Left renal pelvis (tissue), 4 donors: ENCODE measurements around the gene AXIN1. TPM values are rescaled to one million over a fixed set of nuclear protein-coding genes. Genes with fewer than 3 reads are reported as not detected.
"Not testable (repeated sequence)": the region's sequence is repeated elsewhere in the genome, so short reads cannot be mapped to it uniquely, and the experiment has no call there.

Experiments
- DNase-seq, 4 donors: peaks; one replicate each; pipeline ENCODE4 v3.0.0-alpha.2; 2013; ENCODE audit warnings: low read depth in 4 of 4, low spot score in 3 of 4
- polyA plus RNA-seq, 4 donors: library from polyadenylated mRNA; unstranded; fragments of 120-200 nt; gene quantifications; one replicate each; pipeline ENCODE4 v1.2.1, GENCODE V29; 2013; ENCODE audit not compliant: insufficient read length in 4 of 4

The AXIN1 gene, protein sequence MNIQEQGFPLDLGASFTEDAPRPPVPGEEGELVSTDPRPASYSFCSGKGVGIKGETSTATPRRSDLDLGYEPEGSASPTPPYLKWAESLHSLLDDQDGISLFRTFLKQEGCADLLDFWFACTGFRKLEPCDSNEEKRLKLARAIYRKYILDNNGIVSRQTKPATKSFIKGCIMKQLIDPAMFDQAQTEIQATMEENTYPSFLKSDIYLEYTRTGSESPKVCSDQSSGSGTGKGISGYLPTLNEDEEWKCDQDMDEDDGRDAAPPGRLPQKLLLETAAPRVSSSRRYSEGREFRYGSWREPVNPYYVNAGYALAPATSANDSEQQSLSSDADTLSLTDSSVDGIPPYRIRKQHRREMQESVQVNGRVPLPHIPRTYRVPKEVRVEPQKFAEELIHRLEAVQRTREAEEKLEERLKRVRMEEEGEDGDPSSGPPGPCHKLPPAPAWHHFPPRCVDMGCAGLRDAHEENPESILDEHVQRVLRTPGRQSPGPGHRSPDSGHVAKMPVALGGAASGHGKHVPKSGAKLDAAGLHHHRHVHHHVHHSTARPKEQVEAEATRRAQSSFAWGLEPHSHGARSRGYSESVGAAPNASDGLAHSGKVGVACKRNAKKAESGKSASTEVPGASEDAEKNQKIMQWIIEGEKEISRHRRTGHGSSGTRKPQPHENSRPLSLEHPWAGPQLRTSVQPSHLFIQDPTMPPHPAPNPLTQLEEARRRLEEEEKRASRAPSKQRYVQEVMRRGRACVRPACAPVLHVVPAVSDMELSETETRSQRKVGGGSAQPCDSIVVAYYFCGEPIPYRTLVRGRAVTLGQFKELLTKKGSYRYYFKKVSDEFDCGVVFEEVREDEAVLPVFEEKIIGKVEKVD
- polyA plus RNA-seq = 10 to 100 TPM; 14.9 to 22.8 (median 15.8) TPM

DNA sequence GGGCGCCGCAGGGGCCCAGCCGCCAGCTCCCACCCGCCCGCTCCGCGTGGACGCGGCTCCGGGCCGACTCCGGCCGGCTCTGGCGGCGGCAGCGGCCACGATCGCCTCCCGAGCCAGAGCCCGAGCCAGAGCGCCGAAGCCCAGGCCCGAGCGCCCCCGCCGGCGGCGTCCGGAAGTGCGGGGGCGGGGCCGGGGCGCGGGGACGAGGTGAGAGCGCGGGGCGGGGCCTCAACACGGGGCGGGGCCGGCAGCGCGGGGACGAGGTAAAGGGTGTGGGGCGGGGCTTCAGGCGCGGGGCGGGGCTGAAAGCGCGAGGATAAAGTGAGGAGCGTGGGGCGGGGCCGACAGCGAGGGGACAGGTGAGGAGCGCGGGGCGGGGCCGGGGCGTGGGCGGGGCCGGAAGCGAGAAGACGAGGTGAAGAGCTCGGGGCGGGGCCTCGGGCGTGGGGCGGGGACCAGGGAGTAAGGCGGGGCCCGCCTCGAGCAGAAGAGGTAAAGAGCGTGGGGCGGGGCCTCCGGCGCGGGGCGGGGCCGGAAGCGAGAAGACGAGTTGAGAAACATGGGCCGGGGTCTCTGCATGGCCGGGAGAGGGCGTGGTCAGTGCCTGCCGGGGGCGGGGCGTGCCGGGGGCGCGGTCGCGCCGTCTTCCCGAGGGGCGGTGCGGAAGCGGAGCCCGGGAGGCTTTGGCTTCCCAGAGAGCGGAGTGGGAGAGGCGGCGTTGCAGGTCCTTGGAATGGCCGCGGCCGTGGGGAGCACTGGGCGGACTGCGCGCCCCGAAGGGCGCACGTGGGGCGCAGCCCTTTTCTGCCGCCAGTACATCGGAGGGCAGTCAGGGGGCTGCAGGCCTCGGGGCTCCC is at the start of gene AXIN1:
AXIN1 (minus strand) TSS at position 177 of the 857 bp plus-strand sequence. CDS start 5,698 bp downstream, outside the sequence.
- peak; percentile 76 to 93 (median 90) for DNase-seq

DNA sequence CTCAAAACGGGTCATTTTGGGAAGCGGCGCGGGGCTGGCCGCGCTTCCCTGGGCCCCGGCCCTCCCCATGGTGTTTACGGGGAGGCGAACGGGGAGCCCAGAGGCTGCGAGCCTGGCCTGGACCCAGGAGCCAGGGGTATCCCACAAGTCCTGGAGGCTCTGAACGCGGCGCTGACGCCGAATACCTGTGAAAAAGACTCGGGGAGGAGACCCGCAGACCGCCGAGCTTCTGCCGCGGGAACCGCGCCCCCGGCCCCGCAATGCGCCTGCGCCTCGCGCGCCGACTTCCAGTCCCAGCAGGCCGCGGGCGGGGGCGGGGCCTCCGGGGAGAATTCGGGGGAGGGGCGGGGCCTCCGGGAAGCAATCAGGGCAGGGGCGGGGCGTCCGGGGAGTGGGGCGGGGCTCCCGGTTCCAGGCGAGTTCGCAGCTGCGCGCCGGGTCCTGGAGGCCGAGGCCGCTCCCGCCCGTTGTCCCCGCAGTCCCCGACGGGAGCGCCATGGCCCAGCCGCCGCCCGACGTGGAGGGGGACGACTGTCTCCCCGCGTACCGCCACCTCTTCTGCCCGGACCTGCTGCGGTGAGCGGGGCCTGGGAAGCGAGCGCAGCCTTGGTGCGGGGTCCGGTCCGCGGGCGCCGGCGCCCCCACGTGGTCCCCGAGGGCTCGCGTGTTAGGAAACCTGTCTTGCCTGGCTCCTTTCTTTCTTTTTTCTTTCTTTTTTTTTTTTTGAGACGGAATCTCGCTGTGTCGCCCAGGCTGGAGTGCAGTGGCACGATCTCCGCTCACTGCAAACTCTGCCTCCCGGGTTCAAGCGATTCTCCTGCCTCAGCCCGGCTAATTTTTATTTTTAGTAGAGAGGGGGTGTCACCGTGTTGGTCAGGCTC is 49.2 kb upstream of the AXIN1 start, which contains the start of gene DECR2:
DECR2 (plus strand) TSS at position 418 of the 881 bp plus-strand sequence; CDS start at position 497, 79 bp downstream.
- DNase-seq = peak in 3 of 4 donors; percentile 83 to 88 (median 87)

DNA sequence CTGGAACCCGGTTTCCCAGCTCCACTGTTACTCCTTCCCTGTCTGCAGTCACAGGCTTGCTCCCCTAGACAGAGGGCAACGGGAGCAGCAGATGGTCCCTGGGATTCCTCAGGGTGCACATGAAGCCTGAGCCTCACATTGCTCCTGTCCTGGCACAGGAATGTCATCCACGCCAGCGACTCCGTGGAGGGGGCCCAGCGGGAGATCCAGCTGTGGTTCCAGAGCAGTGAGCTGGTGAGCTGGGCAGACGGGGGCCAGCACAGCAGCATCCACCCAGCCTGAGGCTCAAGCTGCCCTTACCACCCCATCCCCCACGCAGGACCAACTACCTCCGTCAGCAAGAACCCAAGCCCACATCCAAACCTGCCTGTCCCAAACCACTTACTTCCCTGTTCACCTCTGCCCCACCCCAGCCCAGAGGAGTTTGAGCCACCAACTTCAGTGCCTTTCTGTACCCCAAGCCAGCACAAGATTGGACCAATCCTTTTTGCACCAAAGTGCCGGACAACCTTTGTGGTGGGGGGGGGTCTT is 47.6 kb upstream of the AXIN1 start:
- DNase-seq = no peak

DNA sequence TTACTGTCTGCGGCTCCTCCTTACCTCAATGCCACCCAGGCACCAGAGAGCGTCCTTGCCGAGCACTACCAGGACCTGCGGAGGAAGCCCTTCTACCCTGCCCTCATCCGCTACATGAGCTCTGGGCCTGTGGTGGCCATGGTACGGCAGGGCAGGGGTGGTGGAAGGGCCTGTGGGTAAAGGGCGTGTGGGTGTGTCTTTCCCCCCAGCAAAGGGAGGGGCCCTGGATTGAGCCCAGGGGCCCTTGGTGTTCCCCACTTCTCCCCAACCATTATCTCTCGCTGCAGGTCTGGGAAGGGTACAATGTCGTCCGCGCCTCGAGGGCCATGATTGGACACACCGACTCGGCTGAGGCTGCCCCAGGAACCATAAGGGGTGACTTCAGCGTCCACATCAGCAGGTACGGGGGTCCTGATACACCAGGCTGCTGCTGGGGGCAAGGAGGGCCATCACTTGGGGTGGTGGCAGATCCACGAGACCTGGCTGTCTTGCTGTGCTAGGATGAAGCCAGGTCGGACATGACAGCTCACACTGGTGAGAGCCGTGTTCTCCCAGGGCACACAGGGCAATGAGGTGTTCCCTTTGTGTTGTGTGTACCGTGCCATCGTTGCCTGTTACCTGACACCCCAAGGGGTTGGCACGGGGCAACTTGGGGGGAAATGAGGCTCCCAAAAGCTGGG is 47.0 kb upstream of the AXIN1 start:
- DNase-seq = no peak

- DNase-seq = no peak
Measured at GRCh38 chr16:398561-399339, 46.2 kb upstream of the AXIN1 start.

- peak in 1 of 4 donors; percentile 59 for DNase-seq
Measured at GRCh38 chr16:397736-398332, 45.3 kb upstream of the AXIN1 start.

DNA sequence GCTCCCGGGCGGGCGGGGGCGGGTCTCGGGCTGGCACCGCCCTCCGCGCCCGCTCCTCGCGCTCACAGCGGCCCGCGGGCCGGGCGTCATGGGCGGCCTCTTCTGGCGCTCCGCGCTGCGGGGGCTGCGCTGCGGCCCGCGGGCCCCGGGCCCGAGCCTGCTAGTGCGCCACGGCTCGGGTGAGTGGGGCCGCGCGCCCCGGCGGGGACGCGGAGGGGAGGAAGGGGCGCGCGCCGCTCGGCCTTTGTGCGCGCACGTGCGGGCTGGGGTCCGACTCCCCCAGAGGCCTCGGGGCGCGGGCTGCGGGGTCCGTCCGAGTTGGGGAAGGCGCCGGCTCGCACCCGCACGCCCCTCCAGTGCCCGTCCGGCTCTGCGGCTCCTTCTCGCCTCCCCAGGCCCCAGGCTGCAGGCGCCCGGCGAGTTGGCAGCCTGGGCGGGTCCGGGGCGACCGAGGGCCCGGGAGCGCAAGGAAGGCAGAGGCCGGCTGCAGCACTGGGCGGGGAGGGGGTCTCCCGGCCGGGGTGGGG is 44.7 kb upstream of the AXIN1 start, which contains the start of gene NME4:
NME4 (plus strand) TSS at position 65 of the 527 bp plus-strand sequence; CDS start at position 89, 24 bp downstream.
- no peak for DNase-seq

DNA sequence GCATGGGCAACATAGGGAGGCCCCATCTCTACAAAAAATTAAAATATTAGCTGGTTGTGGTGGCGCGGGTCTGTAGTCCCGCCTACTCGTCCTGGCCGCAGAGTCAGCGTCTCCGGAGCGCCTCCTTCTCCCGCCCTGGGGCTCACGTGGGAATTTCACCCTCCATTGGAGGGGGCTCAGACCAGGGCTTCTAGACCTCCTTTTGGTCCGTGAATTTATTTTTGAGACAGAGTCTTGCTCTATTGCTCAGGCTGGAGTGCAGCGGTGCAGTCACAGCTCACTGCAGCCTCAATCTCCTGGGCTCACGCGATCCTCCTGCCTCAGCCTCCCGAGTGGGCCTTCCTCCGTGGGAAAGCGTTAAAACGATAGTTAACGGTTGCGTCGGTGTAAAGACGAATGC is 44.1 kb upstream of the AXIN1 start:
- DNase-seq = no peak

DNA sequence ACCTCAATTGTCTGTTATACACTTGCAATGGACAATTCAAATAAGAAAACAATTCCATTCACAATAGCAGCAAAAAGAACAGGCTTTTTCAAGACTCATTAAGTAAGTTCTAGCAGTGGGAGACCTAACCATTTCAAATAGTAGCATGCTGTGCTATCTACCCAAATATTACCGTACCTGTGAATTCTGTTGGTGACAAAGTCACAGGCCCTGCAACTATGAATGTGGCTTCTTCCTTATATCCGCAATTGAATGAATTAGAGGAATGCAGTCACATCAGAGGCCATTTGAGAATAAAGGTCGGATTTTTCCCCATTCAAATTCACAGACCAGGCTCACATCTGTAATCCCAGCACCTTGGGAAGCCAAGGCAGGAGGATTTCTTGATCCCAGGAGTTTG is 43.7 kb upstream of the AXIN1 start:
- no peak for DNase-seq

DNA sequence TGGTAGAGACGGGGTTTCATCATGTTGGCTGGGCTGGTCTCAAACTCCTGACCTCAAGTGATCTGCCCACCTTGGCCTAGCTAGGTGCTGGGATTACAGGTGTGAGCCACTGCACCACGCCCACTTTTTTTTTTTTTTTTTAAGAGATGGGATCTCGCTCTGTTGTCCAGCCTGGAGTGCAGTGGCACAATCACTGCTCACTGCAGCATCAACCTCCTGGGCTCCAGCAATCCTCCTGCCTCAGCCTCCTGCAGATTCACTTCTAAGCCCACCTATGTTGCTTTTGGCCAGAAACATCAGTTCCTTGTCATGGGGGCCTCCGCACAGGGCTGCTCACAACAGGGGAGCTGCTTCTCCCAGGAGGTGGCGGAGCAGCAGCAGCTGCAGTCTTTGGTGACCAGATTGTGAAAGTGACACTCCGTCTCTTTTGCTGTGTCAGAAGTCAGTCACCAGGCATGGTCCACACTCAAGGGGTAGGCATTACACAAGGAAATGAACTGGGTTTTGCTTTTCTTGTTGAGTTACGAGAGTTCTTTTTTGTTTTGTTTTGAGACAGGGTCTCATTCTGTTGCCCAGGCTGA is 40.0 kb upstream of the AXIN1 start:
- no peak for DNase-seq

DNA sequence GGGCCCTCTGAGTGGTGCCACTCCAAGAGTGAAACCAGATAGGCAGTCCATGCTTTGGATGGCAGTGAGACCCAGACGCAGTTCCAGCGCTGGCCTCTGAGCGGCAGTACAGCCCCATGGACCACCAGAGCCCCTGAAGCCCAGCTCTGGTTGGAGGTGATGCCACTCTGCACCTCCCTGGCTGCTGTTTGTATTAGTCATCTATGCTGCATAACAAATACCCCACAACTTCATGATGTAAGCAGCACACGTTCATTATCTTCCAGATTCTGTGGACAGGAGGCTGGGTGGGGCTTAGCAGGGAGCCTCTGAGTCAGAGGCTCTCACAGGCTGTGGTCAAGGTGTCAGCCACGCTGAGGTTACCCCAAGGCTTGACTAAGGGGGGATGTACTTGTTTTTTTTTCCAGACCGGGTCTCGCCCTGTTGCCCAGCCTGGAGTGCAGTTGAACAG is 39.4 kb upstream of the AXIN1 start:
- DNase-seq = no peak

DNA sequence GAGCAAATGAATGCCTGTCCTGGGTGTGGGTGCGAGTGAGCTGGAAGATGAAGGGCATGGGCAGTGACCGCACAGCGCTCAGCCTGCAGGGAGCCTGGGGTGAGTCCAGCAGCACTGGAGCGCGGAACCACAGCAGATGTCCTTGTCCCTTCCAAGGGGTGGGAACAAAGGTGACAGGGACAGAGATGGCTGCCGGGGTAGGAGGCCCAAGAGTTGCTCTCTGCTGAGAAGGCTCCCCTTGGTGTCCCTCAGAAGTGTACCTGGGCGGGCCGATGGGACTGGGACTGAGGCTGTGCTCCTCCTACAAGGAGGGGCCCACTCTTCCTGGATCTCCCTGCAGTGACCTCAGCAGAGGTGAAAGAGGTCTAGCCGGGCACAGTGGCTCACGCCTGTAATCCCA is 36.8 kb upstream of the AXIN1 start:
- no peak for DNase-seq

DNA sequence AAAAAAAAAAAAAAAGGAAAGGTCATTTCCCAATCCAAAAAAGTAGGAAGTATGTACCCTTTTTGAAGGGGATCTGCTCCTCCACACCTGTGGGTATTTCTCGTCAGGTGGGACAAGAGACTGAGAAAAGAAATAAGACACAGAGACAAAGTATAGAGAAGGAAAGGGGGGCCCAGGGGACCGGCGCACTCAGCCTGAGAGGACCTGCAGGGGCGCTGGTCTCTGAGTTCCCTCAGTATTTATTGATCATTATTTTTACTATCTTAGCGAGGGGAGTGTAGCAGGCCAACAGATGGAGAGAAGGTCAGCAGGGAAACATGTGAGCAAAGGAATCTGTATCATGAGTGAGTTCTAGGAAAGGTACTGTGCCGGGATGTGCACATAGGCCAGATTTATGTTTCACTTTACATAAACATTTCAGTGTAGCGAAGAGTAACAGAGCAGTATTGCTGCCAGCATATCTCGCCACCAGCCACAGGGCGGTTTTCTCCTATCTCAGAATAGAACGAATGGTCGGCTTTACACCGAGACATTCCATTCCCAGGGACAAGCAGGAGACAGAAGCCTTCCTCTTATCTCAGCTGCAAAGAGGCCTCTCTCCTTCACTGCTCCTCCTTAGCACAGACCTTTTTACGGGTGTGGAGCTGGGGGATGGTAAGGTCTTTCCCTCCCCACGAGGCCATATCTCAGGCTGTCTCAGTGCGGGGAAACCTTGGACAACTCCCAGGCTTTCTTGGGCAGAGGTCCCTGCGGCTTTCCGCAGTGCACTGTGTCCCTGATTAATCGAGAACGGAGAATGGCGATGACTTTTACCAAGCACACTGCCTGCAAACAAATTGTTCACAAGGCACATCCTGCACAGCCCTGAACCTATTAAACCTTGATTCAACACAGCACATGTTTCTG is 35.5 kb upstream of the AXIN1 start:
- DNase-seq = not testable (repeated sequence)

DNA sequence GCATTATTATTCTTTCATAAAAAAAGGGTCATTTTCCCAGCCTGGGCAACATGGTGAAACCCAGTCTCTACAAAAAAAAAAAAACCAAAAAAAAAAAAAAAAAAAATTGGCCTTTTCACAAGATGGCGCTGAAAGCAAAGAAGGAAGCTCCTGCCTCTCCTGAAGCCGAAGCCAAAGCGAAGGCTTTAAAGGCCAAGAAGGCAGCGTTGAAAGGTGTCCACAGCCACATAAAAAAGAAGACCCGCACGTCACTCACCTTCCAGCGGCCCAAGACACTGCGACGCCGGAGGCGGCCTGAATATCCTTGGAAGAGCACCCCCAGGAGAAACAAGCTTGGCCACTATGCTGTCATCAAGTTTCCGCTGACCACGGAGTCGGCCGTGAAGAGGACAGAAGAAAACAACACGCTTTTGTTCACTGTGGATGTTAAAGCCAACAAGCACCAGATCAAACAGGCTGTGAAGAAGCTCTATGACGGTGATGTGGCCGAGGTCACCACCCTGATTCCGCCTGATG is 34.2 kb upstream of the AXIN1 start:
- DNase-seq = no peak

DNA sequence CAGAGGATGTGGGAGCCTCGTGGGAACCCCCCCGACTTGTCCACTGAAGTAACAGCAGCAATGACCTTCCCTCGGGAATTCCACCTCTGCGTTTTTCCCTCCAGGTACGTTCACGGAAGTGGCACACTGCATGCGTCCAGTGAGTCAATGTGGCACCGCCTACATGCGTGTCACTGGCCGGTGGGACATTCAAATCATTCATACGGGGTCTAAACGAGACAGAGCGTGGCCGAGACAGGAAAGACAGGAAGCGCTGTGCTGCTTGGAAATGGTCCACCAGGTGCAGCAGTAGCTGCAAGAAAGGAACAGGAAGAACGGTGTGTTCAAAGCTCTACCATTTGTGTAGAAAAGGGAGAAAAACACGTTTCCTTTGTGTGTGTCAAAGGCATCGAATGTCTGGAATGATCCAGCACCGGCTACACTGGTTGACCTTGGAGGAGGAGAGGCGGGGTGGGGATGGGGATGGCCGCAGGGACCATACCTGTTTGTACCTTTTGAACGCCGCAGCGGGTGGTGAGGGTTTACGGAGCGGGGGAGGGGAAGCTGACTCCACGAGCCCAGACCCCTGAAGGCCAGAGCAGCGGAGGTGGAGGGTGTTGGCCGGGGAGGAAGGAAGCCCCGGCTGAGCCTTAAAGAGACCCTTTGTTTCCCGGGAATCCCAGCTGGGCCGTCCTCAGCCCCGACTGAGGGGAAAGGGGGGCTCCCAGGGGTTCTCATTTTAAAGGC is 31.0 kb upstream of the AXIN1 start:
- peak in 1 of 4 donors; percentile 67 for DNase-seq
